HepG2 (cell line): ENCODE results near the gene ZNF30. TPM values are rescaled to one million over a fixed set of nuclear protein-coding genes. Genes with fewer than 3 reads are reported as not detected.

Source experiments
- ATAC-seq: fragments of 200-7000 bp; cut with Tn5 transposase; 3 replicates; pipeline ENCODE4 v1.9.1; 2020; ENCODE audit warnings: mild to moderate bottlenecking, moderate library complexity
- BruUV-seq: library from RNA; stranded (reverse); fragments of 400-500 nt; replicated peaks from 2 replicates; lab custom pipeline; 2021; lab: Mats Ljungman, UMichigan
- CTCF ChIA-PET: fragments of 300-600 bp; formaldehyde crosslinking; extraction: SDS; loops from one replicate; lab custom pipeline; 2021; ENCODE audit warnings: low total read pairs, inconsistent platforms, low intra/inter-chr PET ratio; lab: Yijun Ruan, JAX
- POLR2A ChIA-PET: fragments of 350-600 bp; sonication (Branson Sonifier 250); formaldehyde crosslinking; loops from one replicate; lab custom pipeline; 2020; ENCODE audit warnings: antibody characterized with exemption, inconsistent platforms; lab: Yijun Ruan, JAX
- DNase-seq: peaks from one replicate; pipeline ENCODE4 v3.0.0-alpha.2; 2015; ENCODE audit warnings: low spot score
- FAIRE-seq: peaks from 3 replicates; lab custom pipeline; 2011; peaks lifted over from hg19 to GRCh38; lab: Jason Lieb, UNC
- H2AFZ ChIP-seq: one replicate; pipeline ENCODE4 v1.6.1; 2011; ENCODE audit warnings: low read length, inconsistent platforms
- H3K27ac ChIP-seq: fragments of 300-600 bp; 3 replicates; pipeline ENCODE4 v1.8.0; 2011; ENCODE audit warnings: mixed run types, mild to moderate bottlenecking, mixed read lengths, low read length, inconsistent platforms; ENCODE audit not compliant: insufficient read depth; ENCODE audit errors: extremely low read length
- H3K27me3 ChIP-seq, 2 experiments: fragments of 200-600 bp in 1 of 2; 2 replicates in 1 of 2; 3 replicates in 1 of 2; pipeline versions ENCODE4 v1.6.0 to v1.8.0; 2011; ENCODE audit warnings: low read length in 2 of 2, mild to moderate bottlenecking in 2 of 2, moderate library complexity in 2 of 2, inconsistent platforms in 1 of 2; ENCODE audit not compliant: insufficient read depth in 2 of 2, control insufficient read depth in 1 of 2
- H3K36me3 ChIP-seq, 2 experiments: fragments of 200-600 bp in 1 of 2; replicated peaks in 1 of 2; 2 replicates in 1 of 2; 3 replicates in 1 of 2; pipeline versions ENCODE4 v1.5.1 to v1.8.0; 2011; ENCODE audit warnings: low read length in 2 of 2, inconsistent platforms in 1 of 2; ENCODE audit not compliant: insufficient read depth in 2 of 2, control insufficient read depth in 1 of 2
- H3K4me1 ChIP-seq: 2 replicates; pipeline ENCODE4 v1.5.1; 2012; ENCODE audit warnings: low read length, inconsistent platforms; ENCODE audit not compliant: insufficient read depth
- H3K4me2 ChIP-seq: 2 replicates; pipeline ENCODE4 v1.6.0; 2011; ENCODE audit warnings: low read depth, low read length, inconsistent platforms
- H3K4me3 ChIP-seq, 3 experiments: fragments of 200-600 bp in 1 of 3; sonication (generic), shearing (Covaris generic) in 1 of 3; replicated peaks in 1 of 3; 2 replicates each; pipeline ENCODE4 v1.5.1; 2011 to 2016; ENCODE audit warnings: low read length in 3 of 3, inconsistent platforms in 2 of 3, low read depth in 2 of 3, mild to moderate bottlenecking in 2 of 3, control low read depth in 1 of 3, mixed read lengths in 1 of 3; ENCODE audit not compliant: insufficient read depth in 1 of 3
- H3K79me2 ChIP-seq: one replicate; pipeline ENCODE4 v1.6.1; 2011; ENCODE audit warnings: low read length, inconsistent platforms; ENCODE audit not compliant: insufficient read depth
- H3K9ac ChIP-seq: 2 replicates; pipeline ENCODE4 v1.6.0; 2011; ENCODE audit warnings: mild to moderate bottlenecking, low read depth, low read length, inconsistent platforms; ENCODE audit not compliant: insufficient read depth
- H3K9me3 ChIP-seq: 2 replicates; pipeline ENCODE4 v1.5.1; 2012; ENCODE audit warnings: mild to moderate bottlenecking, low read length
- H4K20me1 ChIP-seq: 2 replicates; pipeline ENCODE4 v1.6.0; 2011; ENCODE audit warnings: inconsistent platforms, mild to moderate bottlenecking, low read length, moderate library complexity; ENCODE audit not compliant: insufficient read depth
- CREB1 ChIP-seq, 2 experiments: fragments of 450-650 bp in 1 of 2; IDR thresholded peaks; 2 replicates each; pipeline ENCODE4 v1.6.1; 2016 to 2017; ENCODE audit warnings: control low read depth in 1 of 2, mild to moderate bottlenecking in 1 of 2, missing compliant biosample characterization in 1 of 2, missing genetic modification characterization in 1 of 2
- DR1 ChIP-seq: sonication (generic); formaldehyde crosslinking; IDR thresholded peaks from 2 replicates; pipeline ENCODE4 v1.8.0; 2021; ENCODE audit warnings: mild to moderate bottlenecking, missing genetic modification reagents, inconsistent platforms
- FOXJ3 ChIP-seq: sonication (generic); formaldehyde crosslinking; IDR thresholded peaks from 2 replicates; pipeline ENCODE4 v1.4.0; 2020; ENCODE audit warnings: missing genetic modification reagents, mild to moderate bottlenecking, borderline replicate concordance
- FOXO1 ChIP-seq: sonication (generic); formaldehyde crosslinking; IDR thresholded peaks from 2 replicates; pipeline ENCODE4 v1.4.0; 2020; ENCODE audit warnings: missing genetic modification reagents
- GPN1 ChIP-seq: sonication (generic); formaldehyde crosslinking; IDR thresholded peaks from 2 replicates; pipeline ENCODE4 v1.5.1; 2020; ENCODE audit warnings: missing genetic modification reagents, borderline replicate concordance
- HOXD1 ChIP-seq: sonication (generic); formaldehyde crosslinking; IDR thresholded peaks from 2 replicates; pipeline ENCODE4 v1.5.0; 2020; ENCODE audit warnings: missing genetic modification reagents
- LRRFIP1 ChIP-seq: sonication (generic); formaldehyde crosslinking; conservative IDR thresholded peaks from 2 replicates; pipeline ENCODE4 v1.4.0; 2020; ENCODE audit warnings: missing genetic modification reagents
- MLLT10 ChIP-seq: sonication (generic); formaldehyde crosslinking; IDR thresholded peaks from 2 replicates; pipeline ENCODE4 v1.4.0; 2020; ENCODE audit warnings: missing genetic modification reagents
- PHF20 ChIP-seq: sonication (generic); formaldehyde crosslinking; IDR thresholded peaks from 2 replicates; pipeline ENCODE4 v1.5.0; 2020; ENCODE audit warnings: mild to moderate bottlenecking, missing genetic modification reagents
- RERE ChIP-seq: IDR thresholded peaks from 2 replicates; pipeline ENCODE4 v1.6.1; 2016; ENCODE audit warnings: low read depth, missing genetic modification reagents, missing compliant biosample characterization
- SNRNP70 ChIP-seq: fragments of 200-400 bp; formaldehyde crosslinking; IDR thresholded peaks from 2 replicates; pipeline ENCODE4 v1.6.1; 2017; ENCODE audit warnings: mild to moderate bottlenecking, low read depth, low read length, moderate library complexity
- ZBTB39 ChIP-seq: sonication (generic); formaldehyde crosslinking; IDR thresholded peaks from 2 replicates; pipeline ENCODE4 v1.5.0; 2020; ENCODE audit warnings: missing genetic modification reagents
- ZFP1 ChIP-seq: IDR thresholded peaks from 2 replicates; pipeline ENCODE4 v1.6.1; 2016
- ZNF10 ChIP-seq: sonication (generic); formaldehyde crosslinking; IDR thresholded peaks from 2 replicates; pipeline ENCODE4 v1.4.0; 2020; ENCODE audit warnings: mild to moderate bottlenecking, low read depth, missing genetic modification reagents, borderline replicate concordance
- ZNF24 ChIP-seq: fragments of 450-650 bp; IDR thresholded peaks from 2 replicates; pipeline ENCODE4 v1.6.1; 2017; ENCODE audit warnings: antibody characterized with exemption, mild to moderate bottlenecking
- ZNF335 ChIP-seq: sonication (generic); formaldehyde crosslinking; IDR thresholded peaks from 2 replicates; pipeline ENCODE4 v1.4.0; 2020; ENCODE audit warnings: missing genetic modification reagents
- WGBS: methylation state at CpG from one replicate; pipeline ENCODE4 v1.1.6; 2017; ENCODE audit warnings: low lambda C conversion rate; 5-methylcytosine and 5-hydroxymethylcytosine counted together
- in situ Hi-C: cut with HindIII; loops from 2 replicates; pipeline ENCODE4 v1.10.0; 2017; ENCODE audit warnings: low pct_unique_long_range_greater_than_20kb; ENCODE audit not compliant: extremely low pct_ligation_motif_present
- intact Hi-C: fragments of 100-400 bp; cut with micrococcal nuclease; formaldehyde crosslinking; loops from one replicate; pipeline ENCODE4 v1.10.0; 2022; ENCODE audit not compliant: unreplicated experiment
- polyA plus RNA-seq, 8 experiments: library from polyadenylated mRNA; depleted of rRNA in 3 of 8; stranded (reverse) in 7 of 8; unstranded in 1 of 8; fragments of >200 nt; fragmentation: Illumina TruSeq in 4 of 8; extraction: Trizol in 4 of 8; gene quantifications; 2 replicates each; pipeline versions ENCODE4 v1.2.1 to v1.2.3, GENCODE V29; 2011 to 2016; ENCODE audit warnings: low read depth in 4 of 8, missing spikeins in 1 of 8, mixed read lengths in 1 of 8; ENCODE audit not compliant: insufficient read depth in 1 of 8
- total RNA-seq, 5 experiments: library from RNA; depleted of rRNA; stranded (reverse); fragments of >200 nt; fragmentation: Illumina TruSeq; extraction: Trizol; gene quantifications; 2 replicates each; pipeline ENCODE4 v1.2.3, GENCODE V29; 2016; ENCODE audit warnings: low read depth in 1 of 5

ZNF30 gene
- total and polyA plus RNA-seq, 2 of the 13 experiments (the other 11 are each of a cell fraction or from before 2014, with no cell fraction given), result 2.3 to 4.4 TPM

GRCh38 chr19:34974646-34975045 is 47.9 kb downstream of the ZNF30 start:
- WGBS, result 46% methylated on average over 5 of the region's 5 CpGs
- no peaks in the 10 kb centered on the region for H3K79me2 ChIP-seq
- in situ Hi-C loops (loop anchor here (5.0 kb wide), 1 partner anchor 38 kb away; no protein-coding TSS in a partner anchor), intact Hi-C loops (loop anchor here (2.0 kb wide), 1 partner anchor 76 kb away; no protein-coding TSS in a partner anchor)
- no TSS peak for BruUV-seq
- H3K36me3 ChIP-seq, result no peaks in the 10 kb centered on the region
- peaks cover 0 to 20% of the 10 kb centered on the region in 2 experiments; a peak in 1 of 5 replicates for H3K27me3 ChIP-seq
- H3K4me2 ChIP-seq, result peak overlapping the region; percentile 1; the same call in 1 of the 2 replicates
- H3K9me3 ChIP-seq, result peaks cover 21% of the 10 kb centered on the region
- no peak for DNase-seq
- H3K27ac ChIP-seq, result no peak overlapping the region
- no peak overlapping the region for H3K9ac ChIP-seq
- no peak overlapping the region for H3K4me3 ChIP-seq
- H2AFZ ChIP-seq, result no peak overlapping the region
- peaks cover 51% of the 10 kb centered on the region for H3K4me1 ChIP-seq
- ATAC-seq, result no peak
- no peak for FAIRE-seq
- no peaks in the 10 kb centered on the region for H4K20me1 ChIP-seq
- ChIA-PET CTCF (interaction anchor here (3.0 kb wide), 1 partner anchor 39 kb away, joined by 99 read pairs; no protein-coding TSS in a partner anchor), POLR2A (interaction anchor here (1.6 kb wide), 1 partner anchor 32 kb away, joined by 10 read pairs; no protein-coding TSS in a partner anchor)
- TF ChIP-seq FOXO1 (CRISPR knock-in tag) (no peak), DR1 (CRISPR knock-in tag) (no peak), SNRNP70 (no peak), FOXJ3 (CRISPR knock-in tag) (no peak), ZNF10 (CRISPR knock-in tag) (no peak), PHF20 (CRISPR knock-in tag) (no peak), LRRFIP1 (CRISPR knock-in tag) (no peak), CREB1 (IDR thresholded peaks at IDR 0.05) (no peak), CREB1 (CRISPR knock-in tag; IDR thresholded peaks at IDR 0.05) (no peak), ZNF335 (CRISPR knock-in tag) (no peak), RERE (CRISPR knock-in tag) (no peak), ZFP1 (CRISPR knock-in tag) (no peak), HOXD1 (no peak), MLLT10 (no peak), ZNF24 (no peak), ZBTB39 (CRISPR knock-in tag) (no peak), GPN1 (CRISPR knock-in tag) (no peak)
